Fibroblast of villous mesenchyme (primary cell): ENCODE measurements around the gene TP53I3. TPM values are rescaled to one million over a fixed set of nuclear protein-coding genes. Genes with fewer than 3 reads are reported as not detected.

Source experiments
- DNase-seq: peaks from one replicate; pipeline ENCODE4 v3.0.0-alpha.2; 2010; ENCODE audit warnings: low read depth
- H3K4me3 ChIP-seq: 2 replicates; pipeline ENCODE4 v1.5.1; 2011; ENCODE audit warnings: low read depth, mild to moderate bottlenecking, low read length
- CTCF ChIP-seq: IDR thresholded peaks from 2 replicates; pipeline ENCODE4 v1.5.1; 2012; ENCODE audit warnings: low read depth, mild to moderate bottlenecking, low read length; ENCODE audit not compliant: insufficient read depth
- total RNA-seq: library from RNA; depleted of rRNA; stranded (reverse); fragments of >200 nt; gene quantifications from 2 replicates; pipeline ENCODE4 v1.2.3, GENCODE V29; 2012

TP53I3 gene
- total RNA-seq, 1 donor: 66.9 TPM

GRCh38 chr2:24073816-24074215 is 10.8 kb downstream of the TP53I3 start:
- TF ChIP-seq CTCF: no peak
- H3K4me3 ChIP-seq: no peak overlapping the region

GRCh38 chr2:24072259-24072658 is 12.4 kb downstream of the TP53I3 start:
- no peak for DNase-seq
- TF ChIP-seq CTCF: no peak
- no peak overlapping the region for H3K4me3 ChIP-seq

More at GRCh38 chr2:24073816-24074215, 10.8 kb downstream of the TP53I3 start:
- DNase-seq: no peak

GRCh38 chr2:24065341-24065740 is 19.3 kb downstream of the TP53I3 start:
- H3K4me3 ChIP-seq: no peak overlapping the region
- no peak for TF ChIP-seq CTCF
- DNase-seq: no peak

- no peak for DNase-seq
- H3K4me3 ChIP-seq: no peak overlapping the region
- TF ChIP-seq CTCF: no peak
Observed at GRCh38 chr2:24058564-24059271, 25.9 kb downstream of the TP53I3 start.

GRCh38 chr2:24055750-24056149 is 28.9 kb downstream of the TP53I3 start:
- TF ChIP-seq CTCF: no peak
- DNase-seq: no peak
- H3K4me3 ChIP-seq: no peak overlapping the region

- no peak overlapping the region for H3K4me3 ChIP-seq
Observed at GRCh38 chr2:24054366-24055010, 30.1 kb downstream of the TP53I3 start.

More at GRCh38 chr2:24054366-24055010, 30.1 kb downstream of the TP53I3 start:
- DNase-seq: peak; percentile 6
- TF ChIP-seq CTCF: no peak
